Measurements from ENCODE around the gene LDAH.

Gene LDAH

DNA sequence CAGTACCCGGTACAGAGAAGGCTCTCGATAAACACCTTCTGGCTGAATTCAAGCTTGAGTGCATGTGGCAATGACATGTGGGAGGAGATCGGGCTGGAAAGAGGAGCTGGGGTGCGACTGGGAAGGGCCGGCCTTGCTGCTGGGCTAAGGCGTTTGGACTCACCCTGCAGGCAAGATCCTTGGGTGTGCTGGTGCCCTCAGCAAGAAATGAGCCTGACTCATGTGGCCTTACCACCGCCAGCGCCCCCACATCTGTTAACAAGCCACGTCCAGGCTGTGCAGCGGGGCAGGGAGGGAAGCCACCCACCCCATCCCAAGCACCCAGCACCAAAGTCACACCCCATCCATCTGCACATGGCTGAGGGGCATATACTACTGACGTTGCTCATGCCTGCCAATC lies 173.3 kb downstream of the LDAH start:
- DNase-seq: no peak
- no peaks in the 10 kb centered on the region for H3K27me3 ChIP-seq (replicated peaks; ENCODE audit: control insufficient read depth, insufficient read depth, low read length, poor library complexity, severe bottlenecking)
- H3K9me3 ChIP-seq (ENCODE audit: control insufficient read depth, low read length): no peaks in the 10 kb centered on the region
- H3K27ac ChIP-seq (ENCODE audit: insufficient read depth, low read length, poor library complexity, severe bottlenecking): no peak overlapping the region
- H3K4me1 ChIP-seq (ENCODE audit: control insufficient read depth, insufficient read depth, low read length, poor library complexity, severe bottlenecking): peaks cover 15% of the 10 kb centered on the region
- H3K36me3 ChIP-seq (ENCODE audit: control insufficient read depth, insufficient read depth, low read length): peaks cover 12% of the 10 kb centered on the region
- H3K4me3 ChIP-seq (ENCODE audit: insufficient read depth, low read depth, low read length, poor library complexity, severe bottlenecking): no peak overlapping the region

- peaks cover 12% of the 10 kb centered on the region for H3K36me3 ChIP-seq (ENCODE audit: control insufficient read depth, insufficient read depth, low read length)
- H3K27me3 ChIP-seq (replicated peaks; ENCODE audit: control insufficient read depth, insufficient read depth, low read length, poor library complexity, severe bottlenecking): no peaks in the 10 kb centered on the region
- H3K4me1 ChIP-seq (ENCODE audit: control insufficient read depth, insufficient read depth, low read length, poor library complexity, severe bottlenecking): peaks cover 15% of the 10 kb centered on the region
- no peak overlapping the region for H3K4me3 ChIP-seq (ENCODE audit: insufficient read depth, low read depth, low read length, poor library complexity, severe bottlenecking)
- H3K27ac ChIP-seq (ENCODE audit: insufficient read depth, low read length, poor library complexity, severe bottlenecking): no peak overlapping the region
- DNase-seq: no peak
- H3K9me3 ChIP-seq (ENCODE audit: control insufficient read depth, low read length): no peaks in the 10 kb centered on the region
Observed at GRCh38 chr2:20648831-20649230, 174.1 kb downstream of the LDAH start.

DNA sequence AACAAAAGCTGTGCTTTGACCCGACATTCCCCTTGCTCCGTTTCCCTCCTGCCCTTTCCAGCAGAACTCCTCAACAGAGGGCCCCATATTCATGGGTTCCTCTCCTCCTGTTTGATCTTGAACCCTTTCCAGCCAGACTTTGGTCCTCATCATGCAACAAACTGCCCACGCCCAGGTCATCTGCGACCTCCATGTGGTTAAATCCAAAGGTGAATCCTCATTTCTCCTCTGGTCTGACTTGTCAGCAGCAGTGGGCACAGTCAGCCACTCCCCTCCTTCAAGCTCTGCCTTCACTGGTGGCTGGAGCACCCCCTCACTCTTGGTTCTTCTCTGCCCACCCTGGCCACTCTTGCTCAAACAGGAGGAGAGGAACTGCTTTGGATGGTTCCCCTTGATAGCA lies 174.7 kb downstream of the LDAH start:
- Histone ChIP-seq H3K36me3 (ENCODE audit: control insufficient read depth, insufficient read depth, low read length) (peaks cover 12% of the 10 kb centered on the region), H3K9me3 (ENCODE audit: control insufficient read depth, low read length) (no peaks in the 10 kb centered on the region), H3K4me1 (ENCODE audit: control insufficient read depth, insufficient read depth, low read length, poor library complexity, severe bottlenecking) (peaks cover 15% of the 10 kb centered on the region), H3K27ac (ENCODE audit: insufficient read depth, low read length, poor library complexity, severe bottlenecking) (no peak overlapping the region), H3K27me3 (replicated peaks; ENCODE audit: control insufficient read depth, insufficient read depth, low read length, poor library complexity, severe bottlenecking) (no peaks in the 10 kb centered on the region), H3K4me3 (ENCODE audit: insufficient read depth, low read depth, low read length, poor library complexity, severe bottlenecking) (no peak overlapping the region)
- no peak for DNase-seq

- peaks cover 16% of the 10 kb centered on the region for H3K36me3 ChIP-seq (ENCODE audit: control insufficient read depth, insufficient read depth, low read length)
- H3K4me3 ChIP-seq (ENCODE audit: insufficient read depth, low read depth, low read length, poor library complexity, severe bottlenecking): no peak overlapping the region
- DNase-seq: no peak
- peaks cover 15% of the 10 kb centered on the region for H3K4me1 ChIP-seq (ENCODE audit: control insufficient read depth, insufficient read depth, low read length, poor library complexity, severe bottlenecking)
- H3K27me3 ChIP-seq (replicated peaks; ENCODE audit: control insufficient read depth, insufficient read depth, low read length, poor library complexity, severe bottlenecking): no peaks in the 10 kb centered on the region
- no peaks in the 10 kb centered on the region for H3K9me3 ChIP-seq (ENCODE audit: control insufficient read depth, low read length)
- no peak overlapping the region for H3K27ac ChIP-seq (ENCODE audit: insufficient read depth, low read length, poor library complexity, severe bottlenecking)
Observed at GRCh38 chr2:20647738-20648137, 175.2 kb downstream of the LDAH start.

GRCh38 chr2:20647211-20647610 lies 175.7 kb downstream of the LDAH start:
- H3K4me1 ChIP-seq (ENCODE audit: control insufficient read depth, insufficient read depth, low read length, poor library complexity, severe bottlenecking): peaks cover 19% of the 10 kb centered on the region
- H3K4me3 ChIP-seq (ENCODE audit: insufficient read depth, low read depth, low read length, poor library complexity, severe bottlenecking): no peak overlapping the region
- no peak for DNase-seq
- H3K27ac ChIP-seq (ENCODE audit: insufficient read depth, low read length, poor library complexity, severe bottlenecking): no peak overlapping the region
- peaks cover 18% of the 10 kb centered on the region for H3K36me3 ChIP-seq (ENCODE audit: control insufficient read depth, insufficient read depth, low read length)
- H3K27me3 ChIP-seq (replicated peaks; ENCODE audit: control insufficient read depth, insufficient read depth, low read length, poor library complexity, severe bottlenecking): no peaks in the 10 kb centered on the region
- H3K9me3 ChIP-seq (ENCODE audit: control insufficient read depth, low read length): no peaks in the 10 kb centered on the region

DNA sequence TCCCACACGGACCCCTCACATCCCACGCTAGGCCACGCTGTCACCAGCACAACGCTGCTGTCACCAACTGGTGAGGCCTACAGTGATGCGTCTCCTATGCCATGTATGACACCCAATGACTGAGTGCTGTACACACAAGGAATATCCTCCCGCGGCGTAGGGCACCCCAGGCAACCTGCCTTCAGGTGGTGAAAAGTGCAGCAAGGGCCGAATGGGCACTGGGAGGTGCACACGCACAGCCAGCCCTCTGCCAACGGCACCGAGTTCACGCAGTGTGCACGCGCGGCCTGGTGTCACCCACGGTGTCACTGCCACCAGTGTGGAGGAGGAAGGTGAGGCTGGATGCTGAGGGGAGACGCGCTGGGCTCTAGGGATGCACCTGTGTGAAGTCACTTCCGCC lies 176.5 kb downstream of the LDAH start:
- H3K4me3 ChIP-seq (ENCODE audit: insufficient read depth, low read depth, low read length, poor library complexity, severe bottlenecking): no peak overlapping the region
- peaks cover 17% of the 10 kb centered on the region for H3K4me1 ChIP-seq (ENCODE audit: control insufficient read depth, insufficient read depth, low read length, poor library complexity, severe bottlenecking)
- no peak for DNase-seq
- peaks cover 22% of the 10 kb centered on the region for H3K36me3 ChIP-seq (ENCODE audit: control insufficient read depth, insufficient read depth, low read length)
- no peak overlapping the region for H3K27ac ChIP-seq (ENCODE audit: insufficient read depth, low read length, poor library complexity, severe bottlenecking)
- H3K27me3 ChIP-seq (replicated peaks; ENCODE audit: control insufficient read depth, insufficient read depth, low read length, poor library complexity, severe bottlenecking): no peaks in the 10 kb centered on the region
- no peaks in the 10 kb centered on the region for H3K9me3 ChIP-seq (ENCODE audit: control insufficient read depth, low read length)

DNA sequence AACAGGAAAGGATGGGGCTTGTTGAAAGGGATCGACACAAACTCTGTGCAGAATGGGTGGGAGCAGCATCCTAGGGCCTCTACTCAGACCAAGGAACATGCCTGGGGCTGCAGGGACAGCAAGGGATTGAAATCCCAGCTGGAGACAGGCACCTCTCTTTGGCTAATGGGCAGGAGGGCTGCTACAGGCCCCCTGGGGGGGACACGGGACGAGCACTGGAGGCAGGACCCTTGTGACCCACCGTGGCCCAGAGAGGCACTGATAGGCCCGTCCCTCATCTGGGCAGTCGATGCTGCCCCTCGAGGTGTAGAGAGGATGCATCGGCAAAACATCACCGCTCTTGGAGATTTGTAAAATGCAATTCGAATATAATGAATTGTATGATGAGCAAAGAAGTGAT lies 177.1 kb downstream of the LDAH start:
- peaks cover 14% of the 10 kb centered on the region for H3K4me1 ChIP-seq (ENCODE audit: control insufficient read depth, insufficient read depth, low read length, poor library complexity, severe bottlenecking)

DNA sequence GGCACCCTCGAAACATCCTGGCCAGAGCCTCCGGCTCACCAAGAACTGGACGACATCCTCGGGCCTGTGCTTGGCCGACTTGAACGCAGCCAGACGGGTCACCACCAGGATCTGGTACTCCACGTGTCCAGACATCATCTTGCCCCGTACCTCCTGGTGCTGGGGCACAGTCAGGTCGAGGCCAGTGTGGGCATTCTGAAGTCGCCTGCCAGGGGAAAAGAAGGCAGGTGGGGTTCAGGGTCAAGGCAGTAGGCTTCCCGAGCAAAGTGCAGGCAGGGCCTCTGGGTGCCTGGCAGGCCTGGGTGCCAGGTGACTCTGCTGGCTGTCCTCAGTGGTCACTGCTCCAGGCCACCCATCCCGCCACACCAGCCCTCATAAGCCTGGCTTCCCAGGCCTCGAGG lies 177.6 kb downstream of the LDAH start:
- H3K27ac ChIP-seq (ENCODE audit: insufficient read depth, low read length, poor library complexity, severe bottlenecking): no peak overlapping the region

More for the DNA sequence above, 177.1 kb downstream of the LDAH start:
- DNase-seq: no peak
- H3K27me3 ChIP-seq (replicated peaks; ENCODE audit: control insufficient read depth, insufficient read depth, low read length, poor library complexity, severe bottlenecking): no peaks in the 10 kb centered on the region
- H3K27ac ChIP-seq (ENCODE audit: insufficient read depth, low read length, poor library complexity, severe bottlenecking): no peak overlapping the region
- H3K9me3 ChIP-seq (ENCODE audit: control insufficient read depth, low read length): no peaks in the 10 kb centered on the region
- no peak overlapping the region for H3K4me3 ChIP-seq (ENCODE audit: insufficient read depth, low read depth, low read length, poor library complexity, severe bottlenecking)
- peaks cover 27% of the 10 kb centered on the region for H3K36me3 ChIP-seq (ENCODE audit: control insufficient read depth, insufficient read depth, low read length)

DNA sequence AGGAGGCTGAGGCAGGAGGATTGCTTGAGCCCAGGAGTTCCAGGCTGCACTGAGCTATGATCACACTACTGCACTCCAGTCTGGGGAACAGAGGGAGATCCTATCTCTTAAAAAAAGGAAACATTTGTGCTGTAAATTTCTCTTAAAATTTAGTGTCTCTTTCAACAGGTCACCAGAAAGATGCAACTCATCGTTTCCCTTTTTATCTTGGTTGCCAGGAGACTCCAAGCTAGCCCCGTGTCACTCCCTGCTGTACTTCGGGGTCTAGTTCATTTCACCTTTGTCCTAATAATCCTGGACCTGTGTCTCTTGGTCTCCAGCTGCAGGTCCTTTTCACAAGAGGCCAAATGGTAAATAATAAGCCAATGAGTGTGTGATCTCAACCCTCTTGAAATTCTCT lies 179.1 kb downstream of the LDAH start:
- no peaks in the 10 kb centered on the region for H3K9me3 ChIP-seq (ENCODE audit: control insufficient read depth, low read length)
- no peak overlapping the region for H3K27ac ChIP-seq (ENCODE audit: insufficient read depth, low read length, poor library complexity, severe bottlenecking)
- H3K4me1 ChIP-seq (ENCODE audit: control insufficient read depth, insufficient read depth, low read length, poor library complexity, severe bottlenecking): peaks cover 5% of the 10 kb centered on the region
- DNase-seq: no peak
- H3K27me3 ChIP-seq (replicated peaks; ENCODE audit: control insufficient read depth, insufficient read depth, low read length, poor library complexity, severe bottlenecking): no peaks in the 10 kb centered on the region
- no peak overlapping the region for H3K4me3 ChIP-seq (ENCODE audit: insufficient read depth, low read depth, low read length, poor library complexity, severe bottlenecking)
- H3K36me3 ChIP-seq (ENCODE audit: control insufficient read depth, insufficient read depth, low read length): peaks cover 43% of the 10 kb centered on the region

More for the DNA sequence above, 177.6 kb downstream of the LDAH start:
- Histone ChIP-seq H3K4me3 (ENCODE audit: insufficient read depth, low read depth, low read length, poor library complexity, severe bottlenecking) (no peak overlapping the region), H3K27me3 (replicated peaks; ENCODE audit: control insufficient read depth, insufficient read depth, low read length, poor library complexity, severe bottlenecking) (no peaks in the 10 kb centered on the region), H3K9me3 (ENCODE audit: control insufficient read depth, low read length) (no peaks in the 10 kb centered on the region), H3K36me3 (ENCODE audit: control insufficient read depth, insufficient read depth, low read length) (peaks cover 31% of the 10 kb centered on the region), H3K4me1 (ENCODE audit: control insufficient read depth, insufficient read depth, low read length, poor library complexity, severe bottlenecking) (peaks cover 10% of the 10 kb centered on the region)
- no peak for DNase-seq

GRCh38 chr2:20643060-20643459 lies 179.8 kb downstream of the LDAH start:
- peaks cover 5% of the 10 kb centered on the region for H3K4me1 ChIP-seq (ENCODE audit: control insufficient read depth, insufficient read depth, low read length, poor library complexity, severe bottlenecking)
- no peak overlapping the region for H3K4me3 ChIP-seq (ENCODE audit: insufficient read depth, low read depth, low read length, poor library complexity, severe bottlenecking)
- DNase-seq: no peak
- H3K36me3 ChIP-seq (ENCODE audit: control insufficient read depth, insufficient read depth, low read length): peaks cover 45% of the 10 kb centered on the region
- no peaks in the 10 kb centered on the region for H3K27me3 ChIP-seq (replicated peaks; ENCODE audit: control insufficient read depth, insufficient read depth, low read length, poor library complexity, severe bottlenecking)
- H3K27ac ChIP-seq (ENCODE audit: insufficient read depth, low read length, poor library complexity, severe bottlenecking): no peak overlapping the region
- H3K9me3 ChIP-seq (ENCODE audit: control insufficient read depth, low read length): no peaks in the 10 kb centered on the region

Measured in effector memory CD4-positive, alpha-beta T cell (primary cell).